Adrenal gland (tissue), 5 donors: Measurements from ENCODE around the gene PYDC1.

ENCODE experiments used
- POLR2A ChIP-seq, 2 donors: fragments of 450-650 bp; IDR thresholded peaks; one replicate each; pipeline ENCODE4 v1.6.1; 2017; ENCODE audit warnings: antibody characterized with exemption in 2 of 2, mild to moderate bottlenecking in 2 of 2, moderate library complexity in 1 of 2
- TF ChIP-seq, protein P1 (sequence below), 6 experiments: fragments of 450-650 bp in 4 of 6; fragments of 200-600 bp in 2 of 6; sonication (generic) in 1 of 6; IDR thresholded peaks; 1 replicate in 5 of 6; 2 replicates in 1 of 6; pipeline versions ENCODE4 v1.5.1 to v1.8.0; 2016 to 2021; ENCODE audit warnings: antibody characterized with exemption in 6 of 6, mild to moderate bottlenecking in 2 of 6, moderate library complexity in 1 of 6
- donor health status: DM: no; HTN: no; CAD: no.

- TF ChIP-seq, protein P1, sequence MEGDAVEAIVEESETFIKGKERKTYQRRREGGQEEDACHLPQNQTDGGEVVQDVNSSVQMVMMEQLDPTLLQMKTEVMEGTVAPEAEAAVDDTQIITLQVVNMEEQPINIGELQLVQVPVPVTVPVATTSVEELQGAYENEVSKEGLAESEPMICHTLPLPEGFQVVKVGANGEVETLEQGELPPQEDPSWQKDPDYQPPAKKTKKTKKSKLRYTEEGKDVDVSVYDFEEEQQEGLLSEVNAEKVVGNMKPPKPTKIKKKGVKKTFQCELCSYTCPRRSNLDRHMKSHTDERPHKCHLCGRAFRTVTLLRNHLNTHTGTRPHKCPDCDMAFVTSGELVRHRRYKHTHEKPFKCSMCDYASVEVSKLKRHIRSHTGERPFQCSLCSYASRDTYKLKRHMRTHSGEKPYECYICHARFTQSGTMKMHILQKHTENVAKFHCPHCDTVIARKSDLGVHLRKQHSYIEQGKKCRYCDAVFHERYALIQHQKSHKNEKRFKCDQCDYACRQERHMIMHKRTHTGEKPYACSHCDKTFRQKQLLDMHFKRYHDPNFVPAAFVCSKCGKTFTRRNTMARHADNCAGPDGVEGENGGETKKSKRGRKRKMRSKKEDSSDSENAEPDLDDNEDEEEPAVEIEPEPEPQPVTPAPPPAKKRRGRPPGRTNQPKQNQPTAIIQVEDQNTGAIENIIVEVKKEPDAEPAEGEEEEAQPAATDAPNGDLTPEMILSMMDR (IDR thresholded peaks at IDR 0.05) = no peak
- TF ChIP-seq POLR2A (IDR thresholded peaks at IDR 0.05) = no peak
These were observed 23.1 kb downstream of the PYDC1 start for GRCh38 chr16:31193874-31194273.
